Stimulated activated CD4-positive, alpha-beta T cell treated with anti-CD3 and anti-CD28 coated beads, Interleukin-4, amount 100 ng/mL, for 4 hours (primary cell): ENCODE results near the gene YBX2.
A peak's percentile ranks its signal among the peaks of the same experiment; 100 is the strongest.

Source experiments
- DNase-seq, 2 experiments: peaks; one replicate each; pipeline ENCODE4 v3.0.0-alpha.2; 2020

The YBX2 gene

GRCh38 chr17:7322520-7323194, 28.2 kb upstream of the YBX2 start:
- no peak for DNase-seq

DNA sequence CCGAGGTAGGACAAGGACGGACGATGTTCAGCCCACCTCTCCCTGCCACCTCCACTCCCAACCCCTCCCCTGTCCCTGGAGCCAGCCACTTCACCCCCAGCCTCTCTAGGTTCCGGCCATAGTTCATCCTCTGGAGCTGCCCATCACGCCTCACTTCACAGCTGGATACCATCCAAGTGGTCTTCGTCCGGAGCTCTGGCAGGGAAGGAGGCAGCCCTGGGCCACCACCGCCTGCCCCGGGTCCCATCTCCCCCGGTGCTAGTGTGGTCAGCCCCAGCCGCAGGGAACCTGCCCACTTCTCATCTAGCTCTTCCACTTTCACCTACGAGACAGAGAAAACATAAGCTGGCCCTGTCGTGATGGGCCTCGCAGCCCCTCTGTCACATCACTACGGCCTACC, 27.0 kb upstream of the YBX2 start:
- DNase-seq: no peak

GRCh38 chr17:7318121-7318860, 23.9 kb upstream of the YBX2 start:
- no peak for DNase-seq

- no peak for DNase-seq
Observed at GRCh38 chr17:7317161-7317803, 22.8 kb upstream of the YBX2 start.

DNA sequence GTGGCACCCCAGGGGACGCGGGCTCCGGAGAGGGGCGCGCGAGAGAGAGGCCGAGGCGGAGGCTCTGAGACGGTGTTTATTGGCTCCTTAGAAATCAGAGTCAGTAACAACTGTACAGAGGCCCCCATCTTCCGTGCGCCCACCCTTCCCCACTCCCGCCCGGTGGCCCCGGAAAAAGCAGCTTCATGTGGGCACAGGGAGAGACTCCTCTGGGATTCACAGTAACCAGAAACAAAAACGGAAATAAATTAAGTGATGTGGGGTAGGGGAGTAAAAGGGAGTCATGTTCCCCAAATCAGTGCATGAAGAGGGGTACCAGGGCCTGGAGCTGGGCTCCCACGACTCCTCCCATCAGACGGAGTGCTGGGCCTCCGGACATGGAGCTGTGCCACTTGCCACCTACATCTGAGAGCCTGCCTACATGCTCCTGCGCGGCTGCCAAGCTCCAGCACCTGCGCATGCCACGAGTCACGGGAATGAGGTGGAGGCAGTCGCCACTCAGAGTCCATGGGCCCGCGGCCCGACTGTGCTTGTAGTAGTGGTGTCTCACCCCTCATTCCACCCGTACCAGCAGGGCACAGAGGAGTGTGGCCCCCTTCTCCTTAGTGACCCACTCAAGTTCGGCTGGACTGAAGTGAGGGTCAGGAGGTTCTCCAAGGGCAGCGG, 21.3 kb upstream of the YBX2 start:
- DNase-seq: no peak

GRCh38 chr17:7314719-7315569, 20.5 kb upstream of the YBX2 start, which contains the start of gene GPS2:
Gene GPS2 (minus strand): TSS chr17:7315360. CDS start chr17:7315052, 308 bp downstream.
- peak; percentile 91 to 94 for DNase-seq

DNA sequence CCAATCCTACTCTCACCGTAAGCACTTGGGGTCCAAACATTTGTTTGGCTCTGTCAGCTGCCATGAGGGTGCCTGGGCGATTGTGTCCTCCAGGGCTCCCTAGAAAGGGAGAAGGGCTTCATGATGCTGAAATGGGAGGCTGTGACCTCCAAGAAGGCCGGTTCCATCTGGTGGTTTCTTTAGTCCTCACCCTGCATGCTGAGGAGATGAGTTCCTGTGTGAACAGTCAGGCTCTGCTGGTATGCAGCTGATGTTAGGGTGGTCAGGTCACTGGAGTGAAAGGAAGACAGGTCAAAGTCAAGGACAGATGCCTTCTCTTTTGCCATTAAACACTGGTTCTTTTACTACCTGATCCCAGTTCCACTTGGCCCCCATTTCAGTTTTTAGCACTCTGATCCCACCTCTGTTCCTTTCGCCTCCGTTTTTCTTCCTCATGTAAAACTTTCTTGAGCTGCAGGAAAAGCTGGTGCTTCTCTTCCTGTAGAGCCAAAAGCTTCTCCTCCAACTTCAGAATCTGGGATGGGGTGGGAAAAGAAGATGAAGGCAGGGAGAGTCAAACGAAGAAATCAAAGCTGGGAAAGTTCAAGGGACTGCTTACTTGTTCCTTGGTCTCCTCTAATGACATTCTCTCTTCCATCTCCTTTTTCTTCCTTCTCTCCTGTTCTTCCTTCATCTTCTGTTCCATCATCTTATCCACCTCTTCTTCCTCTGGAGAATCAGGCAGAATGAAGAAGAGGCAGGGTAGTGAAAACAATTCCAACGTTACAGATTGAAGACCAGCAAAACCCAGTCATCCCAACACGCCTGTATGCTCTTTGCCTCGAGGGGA, 19.7 kb upstream of the YBX2 start:
- no peak for DNase-seq

DNA sequence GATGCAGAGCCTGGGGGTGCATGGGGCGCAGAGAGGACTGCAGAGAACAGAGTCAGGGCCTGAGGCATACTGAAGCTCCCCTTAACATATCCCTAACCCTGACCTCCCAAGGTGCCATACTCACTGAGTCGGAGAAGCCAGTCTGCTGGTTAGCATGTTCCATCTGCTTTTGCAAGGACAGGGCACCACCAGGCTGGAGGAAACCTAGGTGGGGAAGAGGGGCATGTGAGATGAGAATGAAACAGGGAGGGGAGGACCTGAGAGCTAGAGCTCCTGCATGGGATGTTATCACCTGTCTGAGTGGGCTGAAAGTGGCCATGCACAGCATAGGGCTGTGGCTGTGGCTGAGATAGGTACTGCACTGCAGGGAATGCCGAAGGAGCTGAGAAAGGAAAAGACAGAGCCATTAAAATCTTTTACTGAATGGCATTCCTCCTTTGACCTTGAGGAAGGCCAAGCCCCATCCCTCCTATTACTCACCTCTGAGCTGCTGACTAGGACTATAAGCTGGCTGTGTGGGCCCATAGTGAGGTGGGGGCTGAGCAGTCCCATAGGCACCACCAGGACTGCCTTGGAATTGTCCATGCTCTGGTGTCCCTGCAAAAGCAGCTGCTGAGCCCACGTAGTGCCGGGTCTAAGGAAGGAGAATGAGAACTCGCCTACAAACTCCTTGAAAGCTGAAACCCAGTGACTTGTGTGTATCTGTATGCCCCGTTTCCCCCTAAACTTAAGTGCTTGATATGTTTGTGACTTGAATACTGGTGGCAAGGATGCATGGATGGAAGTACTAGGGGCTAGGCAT, 18.9 kb upstream of the YBX2 start:
- no peak for DNase-seq

GRCh38 chr17:7312432-7313087, 18.1 kb upstream of the YBX2 start:
- DNase-seq: no peak

- DNase-seq: no peak
Observed at GRCh38 chr17:7311110-7311705, 16.8 kb upstream of the YBX2 start.

DNA sequence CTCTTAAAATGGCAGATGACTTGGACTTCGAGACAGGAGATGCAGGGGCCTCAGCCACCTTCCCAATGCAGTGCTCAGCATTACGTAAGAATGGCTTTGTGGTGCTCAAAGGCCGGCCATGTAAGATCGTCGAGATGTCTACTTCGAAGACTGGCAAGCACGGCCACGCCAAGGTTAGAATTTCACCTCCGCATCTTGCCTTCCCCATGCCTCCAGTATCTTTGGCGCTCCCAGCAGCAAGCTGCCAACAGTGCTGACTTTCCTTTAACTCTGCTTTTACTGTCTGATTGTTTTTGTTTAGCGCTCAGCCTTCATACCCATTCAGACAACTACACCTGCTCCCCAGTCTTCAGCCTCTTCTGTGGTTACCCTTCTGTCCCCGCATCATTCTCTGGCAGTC, 15.2 kb upstream of the YBX2 start:
- DNase-seq: no peak

DNA sequence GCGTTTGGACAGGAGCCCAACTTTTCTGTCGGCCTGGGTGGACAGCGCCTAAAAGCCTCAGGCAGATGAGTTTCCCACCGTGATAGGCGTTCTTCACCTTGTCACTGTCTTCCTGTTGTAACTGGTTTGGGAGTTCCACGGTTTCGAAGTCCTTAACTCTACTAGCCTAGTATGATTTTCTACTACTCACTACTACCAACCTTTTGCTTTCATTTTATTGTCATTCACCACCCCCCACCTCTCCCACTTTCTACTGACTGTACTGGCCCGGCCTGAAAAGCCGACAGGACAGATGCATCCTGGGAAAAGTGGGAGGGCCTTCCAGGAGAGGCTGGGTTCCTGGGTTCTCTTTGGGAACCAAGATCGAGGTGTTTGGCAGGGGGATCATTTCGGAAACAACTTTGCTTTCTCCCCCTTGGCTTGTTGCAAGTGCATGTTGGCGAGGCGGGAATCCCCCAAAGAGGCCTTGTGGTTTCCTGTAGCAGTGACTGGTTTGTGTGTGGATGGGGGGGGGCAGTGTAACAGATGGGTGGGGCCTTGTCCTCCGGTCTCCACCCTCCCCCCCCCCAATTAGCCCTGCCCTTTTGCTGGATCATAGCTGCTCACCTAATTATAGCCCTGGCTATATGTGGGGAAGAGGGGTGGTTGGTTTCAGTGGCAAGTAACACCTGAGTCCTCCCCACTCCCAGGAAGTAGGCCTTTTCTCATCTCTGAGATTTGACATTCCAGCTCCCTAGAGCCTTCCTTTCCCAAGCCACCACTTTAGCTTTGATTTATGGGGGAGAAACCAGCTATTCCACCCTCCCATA, 14.4 kb upstream of the YBX2 start:
- peak; percentile 68 to 91 for DNase-seq

DNA sequence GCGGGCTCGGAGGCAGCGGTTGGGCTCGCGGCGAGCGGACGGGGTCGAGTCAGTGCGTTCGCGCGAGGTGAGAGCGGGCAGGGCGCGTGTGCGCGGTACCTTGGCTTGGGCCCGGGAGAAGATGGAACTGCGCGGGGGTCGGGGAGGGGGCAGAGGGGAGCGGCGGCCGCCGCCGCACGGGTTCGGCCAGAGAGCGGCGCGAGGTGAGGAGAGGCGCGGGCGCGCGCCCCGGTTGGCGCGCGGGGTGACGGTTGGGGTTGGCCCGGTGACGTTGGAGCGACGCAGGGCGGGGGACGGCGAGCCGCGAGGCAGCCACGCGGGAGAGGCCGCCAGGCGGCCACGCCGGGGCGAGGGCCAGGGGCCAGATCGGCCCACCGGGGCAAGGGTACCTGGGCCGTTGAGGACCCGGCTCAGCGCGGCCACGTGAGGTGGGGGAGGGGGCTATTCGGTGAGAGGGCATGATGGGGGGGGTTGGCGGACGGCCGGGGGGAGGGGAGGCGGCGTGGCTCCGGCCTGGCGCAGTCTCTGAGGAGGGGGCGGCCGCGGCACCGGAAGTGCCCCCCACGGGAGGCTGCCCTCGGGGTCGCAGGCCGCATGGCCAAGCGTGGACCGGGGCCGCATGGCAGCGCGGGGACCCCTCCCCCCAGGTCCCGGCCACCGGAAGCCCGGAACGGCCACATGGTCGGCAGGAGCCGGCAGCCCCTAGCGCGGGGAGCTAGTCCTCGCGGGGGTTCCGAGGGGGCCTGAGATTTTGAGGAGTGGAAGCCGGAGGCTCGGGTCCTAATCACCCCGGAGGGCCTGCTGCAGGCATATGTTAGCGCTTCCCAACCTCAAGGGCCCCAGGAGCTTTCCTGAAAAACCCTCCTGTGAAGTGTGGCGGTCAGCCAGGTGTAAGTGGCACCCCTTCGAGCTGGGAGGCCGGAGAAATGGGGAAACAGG, 13.5 kb upstream of the YBX2 start:
- peak; percentile 47 to 50 for DNase-seq

GRCh38 chr17:7306911-7307685, 12.7 kb upstream of the YBX2 start, which contains the start of gene EIF5A:
Gene EIF5A (plus strand): TSS chr17:7307628. CDS start chr17:7309636, 2,008 bp downstream.
- DNase-seq: peak; percentile 100

GRCh38 chr17:7304179-7304578, 9.7 kb upstream of the YBX2 start:
- DNase-seq: no peak

DNA sequence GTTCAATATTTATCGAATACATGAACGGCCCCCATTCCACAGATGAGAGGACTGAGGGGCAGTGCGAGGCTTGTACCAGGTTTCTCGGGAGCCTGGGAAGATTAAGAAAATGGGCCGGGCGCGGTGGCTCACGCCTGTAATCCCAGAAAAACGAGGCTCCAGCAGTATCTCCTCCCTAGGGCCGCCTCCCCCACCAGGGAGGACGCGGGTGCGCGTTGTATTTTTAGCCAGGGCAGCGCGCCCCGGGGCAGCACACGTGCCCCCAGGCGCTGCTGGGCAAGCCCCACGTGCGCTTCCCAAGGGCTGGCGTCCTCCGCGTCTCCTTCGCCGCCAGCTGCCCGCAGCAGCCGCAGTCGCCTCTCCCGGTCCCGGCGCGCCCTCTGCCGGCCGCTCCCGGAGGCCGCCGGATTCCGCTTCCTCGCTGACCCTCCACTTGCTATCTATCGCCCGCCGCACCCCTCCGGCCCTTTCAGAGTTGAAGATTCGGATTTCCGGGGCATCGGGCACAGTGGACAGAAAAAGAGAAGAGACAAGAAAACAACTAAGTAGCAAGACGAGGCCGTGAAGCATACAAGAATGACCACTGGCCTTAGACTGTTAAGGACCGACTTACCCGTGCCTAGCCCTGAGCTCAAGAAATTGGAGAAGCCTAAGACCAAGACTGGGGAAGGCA, 1.9 kb upstream of the YBX2 start:
- peak; percentile 52 to 71 for DNase-seq
